SJCRH30 (cell line): ENCODE measurements around the gene FEZ2. TPM values are rescaled to one million over a fixed set of nuclear protein-coding genes. Genes with fewer than 3 reads are reported as not detected.

Experiments
- DNase-seq, 2 experiments: peaks; one replicate each; pipeline ENCODE4 v3.0.0-alpha.2; 2015 to 2020
- H3K27ac ChIP-seq: fragments of 250-450 bp; sonication (Bioruptor Pico); 2 replicates; pipeline ENCODE4 v1.5.1; 2020; ENCODE audit warnings: mild to moderate bottlenecking, moderate library complexity
- H3K27me3 ChIP-seq: fragments of 250-450 bp; sonication (Bioruptor Pico); 2 replicates; pipeline ENCODE4 v1.5.1; 2020; ENCODE audit warnings: mild to moderate bottlenecking, moderate library complexity
- H3K36me3 ChIP-seq: fragments of 250-450 bp; sonication (Bioruptor Pico); 2 replicates; pipeline ENCODE4 v1.5.1; 2020; ENCODE audit warnings: mild to moderate bottlenecking, moderate library complexity
- H3K4me1 ChIP-seq: fragments of 250-450 bp; sonication (Bioruptor Pico); 2 replicates; pipeline ENCODE4 v1.5.1; 2020; ENCODE audit warnings: mild to moderate bottlenecking, moderate library complexity
- H3K4me3 ChIP-seq: fragments of 250-450 bp; sonication (Bioruptor Pico); 2 replicates; pipeline ENCODE4 v1.5.1; 2020; ENCODE audit warnings: mild to moderate bottlenecking, moderate library complexity
- H3K9me3 ChIP-seq: fragments of 250-450 bp; sonication (Bioruptor Pico); replicated peaks from 2 replicates; pipeline ENCODE4 v1.5.1; 2020; ENCODE audit warnings: mild to moderate bottlenecking, moderate library complexity
- total RNA-seq: library from RNA; depleted of rRNA; stranded (reverse); fragments of >200 nt; shearing (Covaris generic); gene quantifications from 2 replicates; pipeline ENCODE4 v1.2.3, GENCODE V29; 2014

FEZ2 gene
- total RNA-seq, 1 experiment from 2014 or later = 35.6 TPM

GRCh38 chr2:36577884-36578283 lies 20.1 kb downstream of the FEZ2 start:
- Histone ChIP-seq H3K36me3 (peaks cover 53% of the 10 kb centered on the region), H3K4me1 (no peaks in the 10 kb centered on the region), H3K9me3 (no peaks in the 10 kb centered on the region), H3K4me3 (no peak overlapping the region), H3K27me3 (no peaks in the 10 kb centered on the region), H3K27ac (no peak overlapping the region)
- no peak for DNase-seq

DNA sequence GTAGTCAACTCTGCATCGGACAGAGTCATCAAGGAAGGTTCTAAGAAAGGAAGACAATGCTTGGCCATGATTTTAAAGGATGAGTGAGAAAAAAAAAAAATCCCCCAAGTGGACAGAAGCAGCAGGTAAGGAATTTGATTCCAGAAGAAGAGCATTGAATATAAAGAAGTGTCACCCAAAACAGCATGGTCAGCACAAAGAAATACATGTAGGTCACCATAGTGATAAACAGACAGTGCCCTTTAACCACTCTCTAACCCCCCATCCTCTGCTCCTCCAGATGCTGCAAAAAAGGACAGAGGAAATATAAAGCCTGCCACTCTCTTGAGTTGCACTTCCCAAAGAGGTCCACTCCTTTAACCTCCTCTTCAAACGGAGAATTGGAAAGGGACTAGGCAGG lies 23.4 kb downstream of the FEZ2 start:
- DNase-seq = no peak
- H3K27me3 ChIP-seq = no peaks in the 10 kb centered on the region
- H3K9me3 ChIP-seq = no peaks in the 10 kb centered on the region
- no peak overlapping the region for H3K27ac ChIP-seq
- H3K36me3 ChIP-seq = peaks cover 26% of the 10 kb centered on the region
- no peaks in the 10 kb centered on the region for H3K4me1 ChIP-seq
- H3K4me3 ChIP-seq = no peak overlapping the region

DNA sequence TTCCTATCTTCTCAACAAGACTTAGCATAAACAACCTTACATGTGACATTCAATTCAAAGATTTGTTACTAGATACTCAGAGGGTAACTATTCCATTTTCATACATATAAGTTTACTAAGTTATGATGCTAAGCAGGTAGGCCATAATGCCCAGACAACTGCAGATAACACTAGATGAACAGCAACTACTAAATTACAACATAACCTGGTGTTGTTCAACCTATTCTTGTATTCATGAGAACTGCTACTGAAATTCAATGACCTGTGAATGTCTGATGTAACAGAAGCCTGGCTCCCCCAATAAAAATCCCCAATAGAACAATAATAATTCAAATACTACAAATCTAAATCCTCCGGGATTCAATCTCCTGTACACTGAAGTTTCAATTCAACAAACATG lies 24.8 kb downstream of the FEZ2 start:
- Histone ChIP-seq H3K36me3 (peaks cover 15% of the 10 kb centered on the region), H3K27ac (no peak overlapping the region), H3K4me1 (no peaks in the 10 kb centered on the region)

DNA sequence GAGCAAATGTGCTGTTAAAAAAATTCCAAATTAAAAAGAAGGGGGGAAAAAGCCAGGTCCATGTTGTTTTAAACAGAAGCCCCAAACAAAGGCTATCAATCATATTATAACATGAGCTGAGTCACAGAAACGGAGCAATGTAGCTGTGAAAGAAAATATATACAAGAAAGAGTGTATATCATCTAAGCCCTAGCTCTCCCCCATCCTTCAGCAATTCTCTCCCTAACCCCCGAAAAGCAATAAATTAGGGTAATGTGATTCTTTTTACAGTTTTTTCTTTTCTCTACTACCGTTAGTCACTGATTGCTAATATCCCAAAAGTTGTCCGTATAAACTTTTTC lies 25.3 kb downstream of the FEZ2 start:
- no peaks in the 10 kb centered on the region for H3K4me1 ChIP-seq
- DNase-seq = no peak
- H3K9me3 ChIP-seq = no peaks in the 10 kb centered on the region
- H3K27me3 ChIP-seq = no peaks in the 10 kb centered on the region
- H3K36me3 ChIP-seq = peaks cover 11% of the 10 kb centered on the region
- H3K27ac ChIP-seq = no peak overlapping the region
- H3K4me3 ChIP-seq = no peak overlapping the region

More for the DNA sequence above, 24.8 kb downstream of the FEZ2 start:
- no peak overlapping the region for H3K4me3 ChIP-seq
- DNase-seq = no peak
- no peaks in the 10 kb centered on the region for H3K27me3 ChIP-seq
- no peaks in the 10 kb centered on the region for H3K9me3 ChIP-seq

- Histone ChIP-seq H3K36me3 (peaks cover 6% of the 10 kb centered on the region), H3K27ac (no peak overlapping the region)
- no peak for DNase-seq
Observed at GRCh38 chr2:36572054-36572718, 25.8 kb downstream of the FEZ2 start.

GRCh38 chr2:36570416-36570815 lies 27.6 kb downstream of the FEZ2 start:
- H3K27ac ChIP-seq = no peak overlapping the region
- no peak for DNase-seq
- H3K4me3 ChIP-seq = no peak overlapping the region
- H3K27me3 ChIP-seq = no peaks in the 10 kb centered on the region
- H3K36me3 ChIP-seq = peaks cover 6% of the 10 kb centered on the region
- no peaks in the 10 kb centered on the region for H3K9me3 ChIP-seq
- H3K4me1 ChIP-seq = no peaks in the 10 kb centered on the region

More at GRCh38 chr2:36572054-36572718, 25.8 kb downstream of the FEZ2 start:
- H3K9me3 ChIP-seq = no peaks in the 10 kb centered on the region
- H3K4me1 ChIP-seq = no peaks in the 10 kb centered on the region
- no peak overlapping the region for H3K4me3 ChIP-seq
- no peaks in the 10 kb centered on the region for H3K27me3 ChIP-seq

DNA sequence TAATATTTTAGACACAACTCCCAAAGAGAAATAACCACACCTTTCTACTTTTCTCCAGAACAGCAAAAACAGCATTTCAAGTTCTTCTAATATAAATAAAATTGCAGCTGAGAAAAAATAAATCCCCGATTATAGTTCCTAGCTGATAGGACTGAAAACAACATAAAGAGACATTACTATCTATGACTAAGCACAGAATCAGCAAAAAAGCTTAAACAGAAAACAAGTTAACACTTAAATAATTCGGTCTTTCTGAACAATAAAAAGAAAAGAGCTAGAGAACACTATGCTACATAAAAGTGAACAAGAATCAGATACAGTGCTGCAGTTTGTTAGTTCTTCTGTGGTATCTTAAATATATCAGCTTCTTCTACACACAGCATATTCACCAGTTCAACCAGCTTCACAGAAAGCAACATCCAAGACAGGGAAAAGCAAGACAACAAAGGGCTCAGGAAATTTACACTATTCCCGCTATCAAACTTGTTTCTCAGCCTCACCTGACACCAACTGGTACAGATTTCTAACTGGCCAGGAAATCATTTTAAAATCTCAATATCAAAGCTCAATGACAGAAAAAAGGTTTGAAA lies 28.6 kb downstream of the FEZ2 start:
- no peaks in the 10 kb centered on the region for H3K4me1 ChIP-seq
- peaks cover 6% of the 10 kb centered on the region for H3K36me3 ChIP-seq
- no peaks in the 10 kb centered on the region for H3K27me3 ChIP-seq
- no peak for DNase-seq
- no peaks in the 10 kb centered on the region for H3K9me3 ChIP-seq
- no peak overlapping the region for H3K27ac ChIP-seq
- H3K4me3 ChIP-seq = no peak overlapping the region

GRCh38 chr2:36568516-36569246 lies 29.3 kb downstream of the FEZ2 start:
- H3K4me3 ChIP-seq = no peak overlapping the region
- H3K27ac ChIP-seq = no peak overlapping the region
- no peaks in the 10 kb centered on the region for H3K9me3 ChIP-seq
- H3K4me1 ChIP-seq = no peaks in the 10 kb centered on the region
- no peak for DNase-seq
- H3K27me3 ChIP-seq = no peaks in the 10 kb centered on the region
- peaks cover 5% of the 10 kb centered on the region for H3K36me3 ChIP-seq

DNA sequence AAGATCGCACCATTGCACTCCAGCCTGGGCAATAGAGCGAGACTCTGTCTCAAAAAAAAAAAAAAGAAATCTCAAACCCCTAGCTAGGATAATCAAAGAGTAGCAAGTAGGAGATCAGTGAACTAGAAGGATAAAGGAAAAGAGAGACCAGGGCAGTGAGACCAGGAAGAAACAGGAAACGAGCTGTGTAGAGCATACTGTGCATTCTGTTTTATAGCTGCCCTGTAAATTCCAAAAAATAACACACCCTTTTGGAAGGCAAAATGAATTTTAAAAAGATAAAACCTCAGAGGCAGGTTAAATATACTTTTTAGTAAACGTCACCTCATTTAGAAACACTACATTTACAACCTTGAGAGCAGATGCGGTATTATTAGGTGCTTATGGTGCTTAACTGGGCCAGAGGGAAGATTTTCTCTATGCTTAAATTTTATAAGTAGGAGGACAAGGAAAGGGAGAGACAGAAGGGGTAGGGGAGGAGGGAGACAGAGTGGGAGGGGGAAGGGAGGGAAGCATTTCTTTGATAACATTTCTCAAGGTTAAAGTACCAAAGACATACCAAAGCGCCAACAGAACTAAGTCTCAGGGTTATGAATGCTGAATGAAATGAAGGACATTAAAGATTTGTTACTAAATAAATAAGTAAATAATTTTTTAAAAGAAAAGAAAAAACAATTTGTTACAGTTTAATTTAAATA lies 30.1 kb downstream of the FEZ2 start:
- 0 out of 2 replicates have a peak, but pooled peaks cover 3% of the 10 kb centered on the region for H3K4me1 ChIP-seq
- no peaks in the 10 kb centered on the region for H3K27me3 ChIP-seq
- no peak overlapping the region for H3K27ac ChIP-seq
- no peaks in the 10 kb centered on the region for H3K9me3 ChIP-seq
- peaks cover 5% of the 10 kb centered on the region for H3K36me3 ChIP-seq
- H3K4me3 ChIP-seq = no peak overlapping the region
- no peak for DNase-seq

DNA sequence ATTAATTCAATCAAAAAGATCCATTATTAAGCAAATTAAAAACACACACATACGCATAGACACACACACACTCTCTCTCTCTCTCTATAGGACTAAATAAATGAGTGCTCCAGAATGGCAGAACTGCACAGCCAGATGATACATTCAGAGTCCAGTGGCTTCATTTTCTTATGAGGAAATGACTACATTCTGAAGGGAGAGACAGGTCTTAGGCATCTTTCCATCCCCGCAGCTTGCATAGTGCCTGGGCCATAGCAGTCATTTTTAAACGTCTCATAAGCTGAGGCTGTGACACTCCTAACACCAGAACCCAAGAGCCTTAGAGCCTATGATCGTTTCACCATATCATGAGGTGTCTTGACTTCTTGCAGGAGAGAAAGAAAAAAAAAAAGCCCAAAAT lies 31.1 kb downstream of the FEZ2 start:
- peaks cover 12% of the 10 kb centered on the region for H3K4me1 ChIP-seq
- H3K36me3 ChIP-seq = peaks cover 5% of the 10 kb centered on the region

DNA sequence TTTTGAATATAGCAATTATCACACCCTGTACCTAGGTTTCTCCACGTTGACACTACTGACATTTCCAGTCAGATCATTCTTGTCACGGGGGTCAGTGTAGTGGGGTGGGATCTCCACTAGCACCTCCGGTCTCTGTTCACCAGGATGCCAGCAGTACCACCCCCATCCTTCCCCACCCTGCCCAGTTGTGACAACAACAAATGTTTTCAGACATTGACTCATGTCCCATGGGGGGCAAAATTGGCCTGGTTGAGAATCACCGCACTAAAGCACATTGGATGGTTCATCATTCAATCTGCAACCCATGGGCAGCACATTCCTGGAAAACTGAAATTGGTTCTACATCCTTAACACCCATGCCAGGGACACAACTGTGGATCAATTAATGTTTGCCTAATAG lies 32.3 kb downstream of the FEZ2 start:
- no peak overlapping the region for H3K27ac ChIP-seq

More for the DNA sequence above, 31.1 kb downstream of the FEZ2 start:
- H3K27ac ChIP-seq = no peak overlapping the region
- DNase-seq = no peak
- H3K9me3 ChIP-seq = no peaks in the 10 kb centered on the region
- no peak overlapping the region for H3K4me3 ChIP-seq
- no peaks in the 10 kb centered on the region for H3K27me3 ChIP-seq

GRCh38 chr2:36564377-36564930 lies 33.5 kb downstream of the FEZ2 start:
- Histone ChIP-seq H3K9me3 (no peaks in the 10 kb centered on the region), H3K4me1 (peaks cover 22% of the 10 kb centered on the region), H3K27ac (no peak overlapping the region), H3K27me3 (no peaks in the 10 kb centered on the region), H3K4me3 (no peak overlapping the region), H3K36me3 (peaks cover 8% of the 10 kb centered on the region)
- no peak for DNase-seq

More for the DNA sequence above, 32.3 kb downstream of the FEZ2 start:
- Histone ChIP-seq H3K4me3 (no peak overlapping the region), H3K4me1 (peaks cover 22% of the 10 kb centered on the region), H3K36me3 (peaks cover 8% of the 10 kb centered on the region), H3K9me3 (no peaks in the 10 kb centered on the region), H3K27me3 (no peaks in the 10 kb centered on the region)
- DNase-seq = no peak

DNA sequence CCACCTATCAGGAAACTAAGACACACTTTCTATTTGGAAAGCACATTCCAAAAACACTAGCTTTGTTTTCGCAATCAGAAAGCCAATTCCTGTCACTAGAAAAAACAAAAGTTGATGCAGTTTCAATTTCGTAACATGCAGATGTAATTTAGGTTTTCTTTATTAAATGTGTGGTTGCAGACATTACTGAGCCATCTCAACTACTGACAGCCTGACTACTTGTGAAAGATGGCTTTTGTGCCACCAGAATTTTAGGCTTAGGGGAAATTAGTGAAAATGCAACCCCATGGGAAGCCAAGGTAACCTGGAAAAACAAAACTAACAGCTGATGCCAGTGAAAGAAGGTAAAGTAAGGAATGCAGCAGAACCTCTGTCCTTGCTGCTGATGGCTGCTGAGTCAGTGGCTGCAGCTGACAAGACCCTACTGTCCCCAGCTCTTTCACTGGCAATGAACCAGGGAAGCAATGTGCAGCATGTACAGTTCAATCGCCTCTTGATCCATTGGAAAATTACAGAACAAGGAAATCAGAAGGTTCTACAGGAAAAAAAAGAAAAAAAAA lies 34.9 kb downstream of the FEZ2 start:
- Histone ChIP-seq H3K4me3 (no peak overlapping the region), H3K36me3 (peaks cover 14% of the 10 kb centered on the region), H3K27ac (no peak overlapping the region), H3K27me3 (no peaks in the 10 kb centered on the region), H3K4me1 (peaks cover 22% of the 10 kb centered on the region), H3K9me3 (no peaks in the 10 kb centered on the region)
- DNase-seq = no peak

- peaks cover 22% of the 10 kb centered on the region for H3K4me1 ChIP-seq
- H3K9me3 ChIP-seq = no peaks in the 10 kb centered on the region
- no peak overlapping the region for H3K4me3 ChIP-seq
- peak overlapping the region; percentile 59 for H3K27ac ChIP-seq
- no peaks in the 10 kb centered on the region for H3K27me3 ChIP-seq
- no peak for DNase-seq
- H3K36me3 ChIP-seq = peaks cover 14% of the 10 kb centered on the region
Observed at GRCh38 chr2:36562240-36562639, 35.7 kb downstream of the FEZ2 start.
